ENCODE results near the gene LCE1B.

Gene LCE1B

GRCh38 chr1:152811671-152812070 is at the start of gene LCE1B:
Gene LCE1B (plus strand): TSS chr1:152811971. CDS start chr1:152812447, 476 bp downstream.
- no peak for DNase-seq

- DNase-seq = no peak
These were observed 42.8 kb upstream of the LCE1B start for GRCh38 chr1:152768847-152769533.

- DNase-seq = no peak
These were observed 41.4 kb upstream of the LCE1B start for GRCh38 chr1:152770411-152770810.

GRCh38 chr1:152774875-152775274 is 36.9 kb upstream of the LCE1B start, which contains the start of gene LCE1F:
Gene LCE1F (plus strand): TSS chr1:152775140. CDS start chr1:152776372, 1,232 bp downstream.
- no peak for DNase-seq

- DNase-seq = no peak
These were observed 35.4 kb upstream of the LCE1B start for GRCh38 chr1:152776361-152776760.

GRCh38 chr1:152777510-152778137 is 34.1 kb upstream of the LCE1B start:
- DNase-seq = no peak

- DNase-seq = no peak
These were observed 28.7 kb upstream of the LCE1B start for GRCh38 chr1:152783095-152783494.

- DNase-seq = no peak
These were observed 25.7 kb upstream of the LCE1B start, which contains the start of gene LCE1E for GRCh38 chr1:152786077-152786476. Gene LCE1E (plus strand): TSS chr1:152786257. CDS start chr1:152787300, 1,043 bp downstream.

- DNase-seq = no peak
These were observed 16.1 kb upstream of the LCE1B start for GRCh38 chr1:152795686-152796085.

GRCh38 chr1:152796421-152796820 is 15.3 kb upstream of the LCE1B start, which contains the start of gene LCE1D:
Gene LCE1D (plus strand): TSS chr1:152796721. CDS start chr1:152797795, 1,074 bp downstream.
- no peak for DNase-seq

- no peak for DNase-seq
These were observed 10.4 kb upstream of the LCE1B start for GRCh38 chr1:152801333-152801732.

GRCh38 chr1:152806576-152806975 is 5.2 kb upstream of the LCE1B start, which contains the start of gene LCE1C:
Gene LCE1C (minus strand): TSS chr1:152806651. CDS start chr1:152805478, 1,173 bp downstream.
- DNase-seq = no peak

GRCh38 chr1:152811050-152811449 is 721 bp upstream of the LCE1B start:
- DNase-seq = no peak

- DNase-seq = no peak
These were observed 5.5 kb downstream of the LCE1B start for GRCh38 chr1:152817309-152817708.

- DNase-seq = no peak
These were observed 11.5 kb downstream of the LCE1B start for GRCh38 chr1:152823294-152823693.

GRCh38 chr1:152824964-152825363 is 13.2 kb downstream of the LCE1B start:
- DNase-seq = no peak

- DNase-seq = no peak
These were observed 15.4 kb downstream of the LCE1B start, which contains the start of gene LCE1A for GRCh38 chr1:152827173-152827572. Gene LCE1A (plus strand): TSS chr1:152827473. CDS start chr1:152827473, 0 bp downstream.

- no peak for DNase-seq
These were observed 25.1 kb downstream of the LCE1B start for GRCh38 chr1:152836870-152837269.

- no peak for DNase-seq
These were observed 30.8 kb downstream of the LCE1B start, which contains the start of gene LCE6A for GRCh38 chr1:152842556-152842955. Gene LCE6A (plus strand): TSS chr1:152842856. CDS start chr1:152843521, 665 bp downstream.

GRCh38 chr1:152855661-152856060 is 43.9 kb downstream of the LCE1B start:
- DNase-seq = no peak

- no peak for DNase-seq
These were observed 46.3 kb downstream of the LCE1B start for GRCh38 chr1:152858062-152858461.

- no peak for DNase-seq
These were observed 47.9 kb downstream of the LCE1B start, which contains the start of gene LCE7A for GRCh38 chr1:152859696-152860095. Gene LCE7A (plus strand): TSS chr1:152859996. CDS start chr1:152860698, 702 bp downstream.

- DNase-seq = no peak
These were observed 48.4 kb downstream of the LCE1B start for GRCh38 chr1:152860129-152860528.

GRCh38 chr1:152861374-152861773 is 49.6 kb downstream of the LCE1B start:
- DNase-seq = no peak

Measured in NCI-H1048 (cell line).